DND-41 (cell line): Measurements from ENCODE around the gene OST4.

ENCODE experiments used
- CTCF ChIP-seq: IDR thresholded peaks from 2 replicates; pipeline ENCODE4 v1.5.1; 2012; ENCODE audit warnings: borderline replicate concordance, low read length, moderate library complexity, mild to moderate bottlenecking; ENCODE audit not compliant: poor library complexity, severe bottlenecking; ENCODE audit errors: extremely low read depth
- EZH2 ChIP-seq: IDR thresholded peaks from 3 replicates; pipeline ENCODE4 v1.6.1; 2012; ENCODE audit warnings: borderline replicate concordance, low read depth, mild to moderate bottlenecking, moderate library complexity, low read length, inconsistent platforms; ENCODE audit not compliant: severe bottlenecking

- no peak for TF ChIP-seq CTCF
- no peak for TF ChIP-seq EZH2
Observed at GRCh38 chr2:27025281-27025800, 46.1 kb downstream of the OST4 start.
